GM19240 (cell line): ENCODE data around the gene ZDHHC9.
A peak's percentile ranks its signal among the peaks of the same experiment; 100 is the strongest.

ENCODE experiments used
- DNase-seq: peaks from one replicate; pipeline ENCODE4 v3.0.0; 2011; ENCODE audit warnings: low spot score; ENCODE audit not compliant: insufficient read length

The ZDHHC9 gene

GRCh38 chrX:129823115-129823514 lies 20.6 kb downstream of the ZDHHC9 start:
- peak; percentile 19 for DNase-seq

DNA sequence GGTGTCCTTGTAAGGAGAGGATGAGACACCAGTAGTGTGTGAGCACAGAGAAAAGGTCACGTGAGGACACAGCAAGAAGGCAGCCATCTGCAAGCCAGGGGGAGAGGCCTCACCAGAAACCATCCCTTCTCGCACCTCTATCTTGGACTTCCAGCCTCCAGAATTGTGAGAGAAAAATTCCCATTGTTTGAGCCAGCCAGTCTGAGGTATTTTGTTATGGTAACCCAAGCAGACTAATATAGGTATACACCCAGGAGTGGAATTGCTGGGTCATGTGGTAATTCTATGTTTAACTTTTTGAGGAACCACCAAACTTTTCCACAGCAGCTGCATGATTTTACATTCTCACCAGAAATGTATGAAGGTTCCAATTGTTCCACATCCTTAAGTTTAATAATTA lies 25.6 kb downstream of the ZDHHC9 start:
- DNase-seq, result no peak

GRCh38 chrX:129813662-129814368 lies 29.9 kb downstream of the ZDHHC9 start:
- DNase-seq, result no peak

DNA sequence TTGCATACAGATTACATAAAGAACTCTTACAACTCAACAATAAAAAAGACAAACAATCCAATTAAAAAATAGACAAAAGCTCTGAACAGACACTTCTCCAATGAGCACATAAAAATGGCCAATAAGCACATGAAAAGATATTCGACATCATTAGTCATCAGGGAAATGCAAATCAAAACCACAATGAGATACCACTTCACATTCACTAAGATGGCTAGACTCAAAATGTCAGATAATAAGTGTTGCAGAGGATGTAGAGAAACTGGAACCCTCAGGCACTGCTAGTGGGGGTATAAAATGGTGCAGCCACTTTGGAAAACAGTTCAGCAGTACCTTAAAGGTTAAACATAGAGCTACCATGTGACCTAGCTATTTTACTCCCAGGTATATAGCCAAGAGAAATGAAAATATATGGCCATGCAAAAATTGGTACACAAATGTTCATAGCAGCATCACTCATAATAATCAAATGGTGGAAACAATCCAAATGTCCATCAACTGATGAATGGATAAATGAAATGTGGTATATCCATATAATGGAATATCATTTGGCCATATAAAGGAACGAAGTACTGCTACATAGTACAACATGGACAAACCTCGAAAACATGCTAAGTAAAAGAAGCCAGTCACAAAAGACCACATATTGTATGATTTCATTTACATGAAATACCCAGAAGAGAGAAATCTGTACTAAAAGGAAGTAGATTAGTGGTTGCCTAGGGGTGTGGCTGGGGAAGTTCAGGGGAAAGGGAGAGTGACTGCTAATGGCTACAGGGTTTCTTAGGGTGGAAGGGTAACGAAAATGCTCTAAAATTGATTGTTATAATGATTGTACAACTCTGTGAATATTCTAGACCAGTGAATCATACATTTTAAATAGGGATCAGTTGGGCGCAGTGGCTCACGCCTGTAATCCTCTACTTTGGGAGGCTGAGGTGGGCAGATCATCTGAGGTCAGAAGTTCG lies 34.6 kb downstream of the ZDHHC9 start:
- DNase-seq, result no peak

DNA sequence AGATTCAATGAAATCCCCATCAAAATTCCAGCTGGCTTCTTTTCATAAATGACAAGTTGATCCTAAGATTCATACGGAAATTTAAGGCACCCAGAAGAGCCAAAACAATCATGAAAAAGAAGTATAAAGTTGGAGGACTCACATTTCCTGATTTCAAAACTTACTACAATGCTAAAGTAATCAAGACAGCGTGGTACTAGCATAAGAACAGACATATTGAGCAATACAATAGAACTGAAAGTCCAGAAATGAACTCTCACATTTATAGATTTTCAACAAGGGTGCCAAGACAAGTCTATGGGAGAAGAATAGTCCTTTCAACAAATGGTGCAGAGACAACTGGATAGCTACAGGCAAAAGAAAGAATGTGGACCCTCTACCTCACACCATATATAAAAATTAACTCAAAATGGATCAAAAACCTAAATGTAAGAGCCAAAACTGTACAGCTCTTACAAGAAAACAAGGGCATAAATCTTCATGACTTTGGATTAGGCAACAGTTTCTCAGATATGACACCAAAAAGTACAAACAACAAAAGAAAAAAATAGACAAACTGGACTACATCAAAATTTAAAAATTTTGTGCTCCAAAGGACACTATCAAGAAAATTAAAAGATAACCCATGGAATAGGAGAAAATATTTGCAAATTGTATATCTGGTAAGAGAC lies 35.4 kb downstream of the ZDHHC9 start:
- DNase-seq, result no peak

GRCh38 chrX:129804806-129805205 lies 38.9 kb downstream of the ZDHHC9 start:
- no peak for DNase-seq

GRCh38 chrX:129802863-129803262 lies 40.8 kb downstream of the ZDHHC9 start:
- DNase-seq, result no peak

DNA sequence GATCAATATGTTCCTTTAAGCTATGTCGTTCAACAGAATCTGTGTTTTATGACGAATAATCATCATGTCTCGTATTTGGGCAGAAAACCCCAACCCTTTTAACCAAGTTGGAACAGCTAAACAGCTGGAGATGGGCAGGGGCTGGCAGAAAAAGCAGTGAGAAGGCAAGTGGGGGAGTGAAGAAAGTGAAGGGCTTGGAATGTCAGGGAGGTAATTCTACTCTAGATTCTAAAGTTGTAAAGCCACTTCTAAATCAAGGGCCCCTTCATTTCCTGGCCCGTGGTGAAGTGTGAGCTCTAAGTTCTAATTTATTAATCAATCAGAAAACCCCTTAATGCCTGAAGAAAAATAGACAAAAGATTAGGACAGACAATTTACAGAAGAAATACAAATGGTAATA lies 43.5 kb downstream of the ZDHHC9 start:
- DNase-seq, result no peak

GRCh38 chrX:129798888-129799287 lies 44.8 kb downstream of the ZDHHC9 start:
- no peak for DNase-seq

- DNase-seq, result no peak
Observed at GRCh38 chrX:129798456-129798855, 45.2 kb downstream of the ZDHHC9 start.

DNA sequence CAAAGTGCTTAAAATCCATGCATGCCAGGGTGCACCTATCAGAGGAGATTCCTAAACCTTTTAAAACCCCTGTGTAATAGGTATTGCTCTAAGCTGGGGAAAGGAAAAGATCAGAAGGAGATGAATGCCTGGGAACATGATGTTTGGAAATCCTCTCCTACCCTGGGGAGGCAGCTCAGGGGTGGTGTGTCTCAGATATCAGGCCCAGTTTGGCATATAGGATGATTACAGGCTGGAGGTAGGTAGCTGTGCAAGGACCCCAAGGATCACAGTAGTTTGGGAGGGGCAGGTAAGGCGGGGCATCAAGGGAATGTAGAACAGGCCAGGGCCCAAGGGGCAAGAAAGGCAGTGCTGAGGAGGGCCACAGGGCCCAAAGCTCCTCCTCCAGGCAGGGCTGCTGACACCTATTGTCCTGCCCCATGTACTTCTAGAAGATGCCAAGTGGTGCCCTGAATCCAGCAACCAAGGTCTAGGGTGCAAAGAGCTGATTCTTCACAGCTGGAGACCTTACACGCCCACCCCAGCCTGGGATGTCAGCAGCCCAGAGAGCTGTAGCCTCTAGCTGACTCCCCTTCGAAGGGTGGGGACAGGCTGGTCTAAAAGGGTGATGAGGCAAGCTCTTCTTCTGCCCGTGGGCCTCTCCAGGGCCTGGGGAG lies 46.3 kb downstream of the ZDHHC9 start:
- DNase-seq, result no peak

DNA sequence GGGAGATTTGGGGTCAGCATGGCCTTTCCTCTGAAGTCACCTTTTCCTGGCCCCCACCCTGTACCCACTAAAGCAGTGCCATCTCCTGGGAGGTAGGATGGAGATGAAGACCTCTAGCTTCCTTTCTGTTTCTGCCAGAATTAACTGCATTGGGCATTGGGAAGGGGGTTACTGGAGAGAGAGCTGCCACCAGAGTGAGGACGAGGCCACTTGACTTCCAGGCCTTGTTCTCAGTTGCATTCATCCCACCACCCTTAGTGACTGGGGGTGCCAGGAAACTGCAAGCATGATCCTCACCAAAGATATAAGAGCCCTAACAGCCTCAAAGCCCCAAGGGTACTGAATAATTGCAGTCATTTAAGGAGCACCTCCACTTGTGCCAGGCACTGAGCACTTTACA lies 48.1 kb downstream of the ZDHHC9 start:
- DNase-seq, result no peak

GRCh38 chrX:129793604-129794191 lies 50.0 kb downstream of the ZDHHC9 start:
- DNase-seq, result no peak

DNA sequence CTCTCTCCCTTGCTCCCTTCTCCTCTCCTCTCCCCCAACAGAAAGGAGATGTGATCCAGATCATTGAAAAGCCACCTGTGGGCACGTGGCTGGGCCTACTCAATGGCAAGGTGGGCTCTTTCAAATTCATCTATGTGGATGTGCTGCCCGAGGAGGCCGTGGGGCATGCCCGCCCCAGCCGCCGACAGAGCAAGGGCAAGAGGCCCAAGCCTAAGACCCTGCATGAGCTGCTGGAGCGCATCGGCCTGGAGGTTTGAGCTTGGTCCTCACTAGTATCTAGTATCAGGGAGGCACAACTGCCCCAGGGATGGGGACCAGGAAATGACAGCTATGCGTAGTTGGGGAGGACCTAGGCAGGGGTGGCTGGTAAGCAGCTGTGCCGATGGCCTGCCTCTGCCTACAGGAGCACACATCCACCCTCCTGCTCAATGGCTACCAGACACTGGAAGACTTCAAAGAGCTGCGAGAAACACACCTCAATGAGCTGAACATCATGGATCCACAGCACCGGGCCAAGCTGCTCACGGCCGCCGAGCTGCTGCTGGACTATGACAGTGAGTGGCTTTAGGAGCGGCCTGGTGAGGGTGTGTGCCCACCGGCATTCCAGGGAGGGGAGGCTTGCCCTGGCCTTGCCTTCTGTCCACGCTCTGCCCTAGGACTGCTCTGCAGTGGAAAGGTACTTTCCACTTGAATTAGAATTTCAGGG lies 50.9 kb downstream of the ZDHHC9 start:
- no peak for DNase-seq

- DNase-seq, result no peak
Observed at GRCh38 chrX:129791961-129792570, 51.6 kb downstream of the ZDHHC9 start.

GRCh38 chrX:129791336-129791735 lies 52.4 kb downstream of the ZDHHC9 start:
- no peak for DNase-seq

DNA sequence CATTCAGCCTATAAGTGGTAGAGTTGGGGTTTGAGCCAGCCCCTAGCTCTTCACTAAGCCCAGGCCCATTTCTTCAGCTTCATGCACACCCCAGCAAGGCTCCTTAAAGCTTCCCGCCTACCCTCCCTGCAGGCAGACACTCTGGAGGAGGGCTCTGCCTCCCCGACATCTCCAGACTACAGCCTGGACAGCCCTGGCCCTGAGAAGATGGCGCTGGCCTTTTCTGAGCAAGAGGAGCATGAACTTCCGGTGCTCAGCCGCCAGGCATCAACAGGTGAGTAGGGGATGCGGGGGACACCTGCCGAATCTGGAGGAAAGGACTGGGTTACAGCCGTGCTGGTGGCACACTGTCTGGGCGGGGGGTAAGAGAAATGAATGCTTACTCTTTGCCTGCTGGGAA lies 52.9 kb downstream of the ZDHHC9 start:
- DNase-seq, result no peak

- DNase-seq, result no peak
Observed at GRCh38 chrX:129790146-129790545, 53.5 kb downstream of the ZDHHC9 start.

GRCh38 chrX:129788527-129788926 lies 55.2 kb downstream of the ZDHHC9 start:
- no peak for DNase-seq
